Posterior cingulate gyrus (tissue), 11 donors: ENCODE results near the gene SLC25A45.

Experiments
- DNase-seq, 10 donors: peaks; one replicate each; pipeline versions ENCODE4 v3.0.0 to v3.0.0-alpha.2; 2020 to 2021; ENCODE audit warnings: mixed read lengths in 3 of 10
- intact Hi-C: fragments of 100-400 bp; cut with DNase I; formaldehyde crosslinking; loops from one replicate; pipeline ENCODE4 v1.15.1; 2023

SLC25A45 gene, protein sequence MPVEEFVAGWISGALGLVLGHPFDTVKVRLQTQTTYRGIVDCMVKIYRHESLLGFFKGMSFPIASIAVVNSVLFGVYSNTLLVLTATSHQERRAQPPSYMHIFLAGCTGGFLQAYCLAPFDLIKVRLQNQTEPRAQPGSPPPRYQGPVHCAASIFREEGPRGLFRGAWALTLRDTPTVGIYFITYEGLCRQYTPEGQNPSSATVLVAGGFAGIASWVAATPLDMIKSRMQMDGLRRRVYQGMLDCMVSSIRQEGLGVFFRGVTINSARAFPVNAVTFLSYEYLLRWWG

DNA sequence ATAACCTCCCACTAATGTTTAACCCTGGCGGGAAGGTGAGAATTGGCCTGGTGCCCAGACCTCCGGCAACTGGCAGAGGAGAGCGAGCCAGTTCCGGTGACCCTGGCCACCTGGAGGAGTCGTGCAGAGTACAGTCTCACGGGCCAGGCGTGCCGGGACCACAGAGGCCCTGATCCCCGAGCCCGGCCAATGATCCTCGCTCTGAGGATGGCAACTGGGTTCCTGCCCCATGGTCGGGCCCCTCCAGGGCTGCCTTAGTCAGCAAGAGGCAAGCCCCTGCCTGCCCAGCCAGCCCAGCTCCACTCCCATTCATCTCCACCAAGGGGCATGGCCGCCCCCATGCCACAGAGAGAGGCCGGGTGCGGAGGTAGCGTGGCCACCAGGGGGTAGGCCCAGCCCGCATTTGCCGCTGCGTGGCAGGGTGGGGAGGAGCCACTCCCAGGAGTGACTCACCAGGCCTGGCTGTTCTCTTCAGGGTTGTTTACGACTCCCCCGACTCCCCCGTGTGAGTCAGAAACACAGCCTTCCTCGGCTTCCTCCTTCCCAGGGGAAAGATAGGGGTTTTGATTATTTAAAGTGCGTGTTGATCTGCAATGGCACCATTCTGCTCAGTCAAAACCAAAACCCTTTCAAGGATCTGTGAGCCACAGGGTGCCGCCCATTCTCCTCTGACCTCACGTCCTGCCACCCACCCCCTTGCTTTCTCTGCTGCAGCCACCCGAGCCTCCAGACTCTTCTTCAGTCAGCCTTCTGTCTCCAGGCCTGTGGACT is at the start of gene SLC25A45:
SLC25A45 (minus strand) TSS at position 614 of the 771 bp plus-strand sequence. CDS start 695 bp downstream, outside the sequence.
- intact Hi-C loops, result loop anchor here (1.0 to 5.0 kb wide), 2 partner anchors 35 to 128 kb away; no protein-coding TSS in a partner anchor

DNA sequence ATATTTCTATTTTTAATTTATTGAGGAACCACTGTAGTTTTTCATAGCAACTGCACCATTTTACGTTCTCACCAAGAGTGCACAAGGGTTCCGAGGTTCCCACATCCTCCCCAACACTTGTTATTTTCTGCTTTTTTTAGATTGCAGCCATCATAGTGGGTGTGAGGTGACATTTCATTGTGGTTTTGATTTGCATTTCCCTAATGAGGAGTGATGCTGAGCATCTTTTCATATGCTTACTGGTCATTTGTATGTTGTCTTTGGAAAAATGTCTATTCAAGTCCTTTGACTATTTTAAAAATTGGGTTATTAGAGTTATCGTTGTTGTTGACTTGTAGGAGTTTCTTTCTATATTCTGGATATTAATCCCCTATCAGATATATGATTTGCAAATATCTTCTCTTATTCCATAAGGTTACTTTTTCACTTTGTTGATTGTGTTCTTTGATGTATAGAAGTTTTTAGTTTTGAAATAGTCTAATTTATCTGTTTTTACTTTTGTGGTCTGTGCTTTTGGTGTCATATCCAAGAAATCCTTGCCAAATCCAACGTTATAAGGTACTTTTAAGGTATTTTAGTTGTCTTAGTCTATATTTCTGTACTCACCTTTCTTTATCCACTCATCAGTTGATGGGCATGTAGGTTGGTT is 49.1 kb upstream of the SLC25A45 start:
- peak in 1 of 10 donors; percentile 6 for DNase-seq
- intact Hi-C loops, result no loop called here

More for the DNA sequence above, at the start of gene SLC25A45:
- DNase-seq, result peak; percentile 73 to 98 (median 84)

DNA sequence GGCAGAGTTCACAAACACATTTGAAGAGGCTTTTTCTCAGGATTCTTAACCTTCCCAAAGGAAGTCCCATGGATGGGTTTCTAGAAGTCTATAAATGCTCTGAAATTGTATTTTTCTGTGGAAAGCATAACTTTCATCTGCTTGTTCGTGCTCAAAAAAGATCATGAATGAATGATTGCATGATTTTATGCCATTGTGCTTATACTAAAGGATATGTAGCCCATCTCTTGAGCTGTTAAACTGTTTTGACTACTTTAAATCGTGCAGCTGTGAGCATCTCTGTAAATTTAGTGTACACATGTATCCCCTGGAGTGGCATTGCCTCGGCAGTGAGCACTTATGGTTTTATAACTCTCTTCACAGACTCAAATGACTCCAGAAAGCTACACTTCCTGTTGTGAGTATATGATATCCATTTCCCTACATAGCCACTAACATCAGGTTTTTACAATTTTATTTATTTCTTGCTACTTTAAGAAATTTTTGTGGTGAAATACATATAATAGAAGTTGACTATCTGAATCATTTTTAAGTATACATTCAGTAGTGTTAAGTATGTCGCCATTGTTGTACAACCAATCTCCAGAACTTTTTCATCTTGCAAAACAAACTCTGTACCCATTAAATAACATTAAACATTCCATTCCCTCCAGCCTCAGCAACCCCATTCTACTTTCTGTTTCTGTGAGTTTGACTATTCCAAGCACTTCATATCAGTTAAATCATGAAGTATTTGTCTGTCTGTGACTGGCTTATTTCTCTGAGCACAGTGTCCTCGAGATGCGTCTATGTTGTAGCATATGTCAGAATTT is 48.2 kb upstream of the SLC25A45 start:
- peak in 1 of 10 donors; percentile 12 for DNase-seq
- intact Hi-C loops, result no loop called here

DNA sequence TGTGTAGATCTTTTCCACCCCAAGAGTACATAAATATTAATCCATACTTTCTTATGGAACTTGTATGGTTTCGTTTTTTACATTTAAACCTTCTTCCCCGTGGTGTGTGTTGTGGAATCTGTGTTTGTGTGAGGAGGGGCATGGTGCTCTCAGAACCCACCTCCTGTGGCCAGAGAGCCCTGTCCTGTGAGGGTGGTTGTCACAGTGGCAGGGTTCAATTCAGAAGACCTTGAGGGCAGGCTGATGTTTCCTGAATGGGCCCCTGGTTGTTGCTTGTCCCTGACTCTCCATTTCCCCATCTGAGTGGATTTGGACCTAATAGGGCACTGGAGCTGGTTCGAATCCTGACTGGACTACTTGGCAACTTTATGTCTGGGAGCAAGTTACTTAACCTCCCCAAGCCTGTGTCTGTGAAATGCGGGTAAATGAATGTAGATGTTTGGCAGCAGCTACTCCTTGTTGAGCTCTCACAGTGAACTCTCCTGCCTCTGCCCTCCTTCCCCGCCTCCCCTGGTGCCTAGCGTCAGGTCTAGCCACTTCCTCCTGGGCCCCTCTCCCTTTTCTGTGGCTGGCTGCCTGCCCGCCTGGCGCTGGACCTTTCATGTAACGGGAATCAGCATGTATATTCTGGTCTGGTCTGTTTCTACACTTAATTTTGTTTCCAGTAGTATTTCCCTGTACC is 47.4 kb upstream of the SLC25A45 start:
- DNase-seq, result peak in 5 of 10 donors; percentile 32 to 91 (median 73)
- intact Hi-C loops, result no loop called here

DNA sequence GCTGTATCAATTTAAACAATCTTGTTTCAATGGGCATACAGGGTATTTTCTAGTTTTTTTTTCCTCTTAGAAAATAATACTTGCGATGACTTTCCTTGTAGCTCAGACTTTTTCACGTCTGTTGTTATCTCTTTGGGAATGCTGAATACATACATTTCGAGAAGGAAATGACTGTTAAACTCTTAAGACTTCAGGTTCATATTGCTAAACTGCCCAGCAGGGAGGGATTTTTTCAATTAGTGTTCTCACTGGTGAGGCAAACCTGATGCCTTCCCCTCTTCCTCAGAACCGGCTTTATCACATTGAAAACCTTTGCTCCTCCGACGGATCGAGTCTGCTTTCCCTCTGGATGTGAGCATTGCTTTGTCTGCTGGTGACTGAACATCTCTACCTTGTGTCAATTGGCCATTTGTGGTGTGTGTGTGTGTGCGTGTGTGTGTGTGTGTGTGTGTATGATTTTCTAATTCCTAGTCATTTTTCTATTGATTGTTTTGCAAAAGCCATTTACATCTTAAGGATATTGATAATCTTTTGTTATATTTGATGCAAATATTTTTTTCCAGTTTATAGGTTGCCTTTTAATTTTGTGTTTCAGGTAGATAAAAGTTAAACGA is 46.7 kb upstream of the SLC25A45 start:
- intact Hi-C loops, result no loop called here
- DNase-seq, result peak in 2 of 10 donors; percentile 3 to 11

DNA sequence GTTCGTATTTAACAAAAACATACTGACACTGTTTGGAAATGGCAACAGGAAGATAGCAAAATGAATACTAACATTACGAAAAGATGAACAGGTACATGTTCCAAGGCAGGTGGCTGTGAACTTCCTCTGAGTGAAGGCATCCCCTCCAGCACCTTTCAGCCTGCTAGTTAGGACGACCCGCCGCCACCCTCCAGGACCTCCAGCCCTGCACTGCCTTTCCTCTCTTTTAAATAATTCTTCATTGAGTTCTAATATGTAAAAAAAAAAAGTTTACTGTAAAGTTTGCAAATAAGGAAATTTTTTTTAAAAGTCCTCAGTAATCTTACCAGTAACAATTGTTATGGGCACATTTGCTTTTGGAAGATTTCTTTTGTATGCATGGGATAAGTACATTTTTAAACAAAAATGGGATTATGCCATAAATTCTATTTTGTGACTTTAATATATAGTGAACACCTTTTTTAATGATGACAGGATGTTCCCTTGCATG is 46.2 kb upstream of the SLC25A45 start:
- DNase-seq, result peak in 3 of 10 donors; percentile 66 to 86 (median 67)
- intact Hi-C loops, result no loop called here

DNA sequence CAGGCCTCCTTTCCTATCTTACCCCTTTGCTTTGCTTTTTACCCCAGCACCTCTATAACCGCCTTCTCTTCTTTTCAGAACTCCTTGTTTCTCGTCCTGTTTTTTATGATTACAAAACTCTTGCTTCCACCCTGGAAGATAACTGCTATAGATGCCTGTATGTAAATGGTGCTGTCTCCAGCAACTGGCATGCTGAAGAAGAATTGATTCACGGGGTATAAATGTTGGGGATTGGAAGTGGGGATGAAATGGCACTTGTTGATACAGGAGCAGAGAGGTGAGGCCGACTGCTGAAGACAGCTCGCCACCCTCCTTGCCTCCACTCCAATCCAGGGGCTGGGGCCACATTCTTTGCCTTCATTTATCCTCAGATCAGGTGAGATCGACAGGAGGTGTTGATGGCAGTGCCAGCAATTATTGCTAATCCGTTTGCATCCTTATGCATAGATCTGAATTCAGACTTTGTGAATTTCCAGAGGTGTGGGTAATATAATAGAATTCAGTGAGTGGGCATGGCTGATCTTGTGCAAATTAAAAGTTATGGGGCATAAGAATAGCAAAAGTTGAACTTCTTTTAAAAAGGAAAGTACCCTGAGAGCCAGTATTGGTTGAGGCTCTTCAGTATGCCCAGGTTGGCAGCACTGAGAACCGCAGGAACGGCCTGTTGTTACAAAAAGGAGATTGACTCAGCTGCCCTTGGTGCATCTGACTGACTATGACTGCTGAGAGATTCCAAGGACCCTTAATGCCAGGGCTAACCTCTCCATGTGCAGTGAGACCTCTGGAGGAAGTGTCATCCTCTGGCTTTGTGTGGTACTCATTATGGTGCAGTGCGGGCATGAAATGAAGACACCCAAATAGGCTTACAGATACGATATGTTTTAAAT is 45.5 kb upstream of the SLC25A45 start:
- intact Hi-C loops, result no loop called here
- peak in 4 of 10 donors; percentile 30 to 68 (median 52) for DNase-seq

DNA sequence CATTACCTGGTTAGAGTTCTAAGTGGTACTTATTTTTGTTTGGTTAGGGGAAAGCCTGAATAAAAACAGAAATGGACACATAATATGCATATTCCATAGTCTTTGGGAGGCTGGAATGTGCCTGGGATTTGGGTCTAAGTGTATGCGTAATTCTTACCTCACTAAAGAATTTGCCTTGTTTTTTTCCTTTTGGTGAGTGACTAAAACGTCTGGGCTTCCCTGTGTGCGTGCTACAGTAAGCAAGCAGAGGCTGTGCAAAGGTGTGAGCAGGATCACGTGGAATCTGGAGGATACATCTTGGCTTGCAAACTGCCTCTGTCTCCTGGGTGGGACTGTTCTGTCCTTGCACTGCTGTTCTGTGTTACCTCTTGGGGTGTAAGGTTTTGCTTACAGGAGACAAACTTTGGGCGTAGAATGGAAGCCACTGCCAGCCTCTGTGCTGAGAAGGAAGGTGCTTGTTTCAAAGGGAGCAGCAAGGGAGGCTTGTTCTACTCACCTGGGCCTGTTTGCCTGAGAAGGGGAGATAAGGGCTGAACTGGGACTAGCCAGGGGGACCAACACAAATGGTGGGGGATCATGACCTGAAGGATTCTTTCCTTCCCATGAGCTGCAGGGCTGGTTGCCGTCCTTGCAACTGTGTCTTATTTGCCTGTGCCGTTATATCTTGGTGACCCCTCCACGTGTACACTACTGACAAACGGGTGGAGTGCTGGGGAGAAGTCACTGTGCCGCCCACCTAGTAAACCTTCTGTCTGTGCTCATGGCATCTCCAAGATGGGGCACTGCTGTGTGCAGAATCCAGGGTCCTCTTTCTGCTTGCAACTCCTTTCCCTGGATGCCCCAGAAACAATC is 44.6 kb upstream of the SLC25A45 start:
- DNase-seq, result peak in 4 of 10 donors; percentile 29 to 85 (median 62)
- intact Hi-C loops, result no loop called here

DNA sequence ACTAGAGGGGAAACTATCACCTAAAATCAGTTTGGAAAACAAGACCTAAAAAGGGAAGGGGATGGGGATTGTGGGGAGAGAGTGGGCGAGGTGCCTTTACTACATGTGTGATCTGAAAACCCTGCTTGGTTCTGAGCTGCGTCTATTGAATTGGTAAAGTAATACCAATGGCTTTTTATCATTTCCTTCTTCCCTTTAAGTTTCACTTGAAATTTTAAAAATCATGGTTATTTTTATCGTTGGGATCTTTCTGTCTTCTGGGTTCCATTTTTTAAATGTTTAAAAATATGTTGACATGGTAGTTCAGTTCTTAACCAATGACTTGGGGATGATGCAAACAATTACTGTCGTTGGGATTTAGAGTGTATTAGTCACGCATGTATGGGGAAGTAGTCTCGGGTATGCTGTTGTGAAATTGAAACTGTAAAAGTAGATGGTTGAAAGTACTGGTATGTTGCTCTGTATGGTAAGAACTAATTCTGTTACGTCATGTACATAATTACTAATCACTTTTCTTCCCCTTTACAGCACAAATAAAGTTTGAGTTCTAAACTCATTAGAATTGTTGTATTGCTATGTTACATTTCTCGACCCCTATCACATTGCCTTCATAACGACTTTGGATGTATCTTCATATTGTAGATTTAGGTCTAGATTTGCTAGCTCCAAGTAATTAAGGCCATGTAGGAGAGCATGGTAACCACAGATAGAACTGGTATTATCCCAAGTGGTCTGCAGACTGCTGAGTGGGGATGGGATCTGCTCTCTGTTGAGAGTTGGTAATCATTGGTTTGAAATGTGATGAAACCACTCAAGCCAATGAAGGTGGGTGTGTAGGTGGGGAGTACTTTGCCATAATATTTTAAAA is 43.8 kb upstream of the SLC25A45 start:
- peak in 1 of 10 donors; percentile 6 for DNase-seq
- intact Hi-C loops, result no loop called here

DNA sequence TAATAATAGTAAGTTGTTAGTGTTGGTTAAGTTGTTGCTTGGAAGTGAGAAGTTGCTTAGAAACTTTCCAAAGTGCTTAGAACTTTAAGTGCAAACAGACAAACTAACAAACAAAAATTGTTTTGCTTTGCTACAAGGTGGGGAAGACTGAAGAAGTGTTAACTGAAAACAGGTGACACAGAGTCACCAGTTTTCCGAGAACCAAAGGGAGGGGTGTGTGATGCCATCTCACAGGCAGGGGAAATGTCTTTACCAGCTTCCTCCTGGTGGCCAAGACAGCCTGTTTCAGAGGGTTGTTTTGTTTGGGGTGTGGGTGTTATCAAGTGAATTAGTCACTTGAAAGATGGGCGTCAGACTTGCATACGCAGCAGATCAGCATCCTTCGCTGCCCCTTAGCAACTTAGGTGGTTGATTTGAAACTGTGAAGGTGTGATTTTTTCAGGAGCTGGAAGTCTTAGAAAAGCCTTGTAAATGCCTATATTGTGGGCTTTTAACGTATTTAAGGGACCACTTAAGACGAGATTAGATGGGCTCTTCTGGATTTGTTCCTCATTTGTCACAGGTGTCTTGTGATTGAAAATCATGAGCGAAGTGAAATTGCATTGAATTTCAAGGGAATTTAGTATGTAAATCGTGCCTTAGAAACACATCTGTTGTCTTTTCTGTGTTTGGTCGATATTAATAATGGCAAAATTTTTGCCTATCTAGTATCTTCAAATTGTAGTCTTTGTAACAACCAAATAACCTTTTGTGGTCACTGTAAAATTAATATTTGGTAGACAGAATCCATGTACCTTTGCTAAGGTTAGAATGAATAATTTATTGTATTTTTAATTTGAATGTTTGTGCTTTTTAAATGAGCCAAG is 42.9 kb upstream of the SLC25A45 start:
- DNase-seq, result peak in 3 of 10 donors; percentile 22 to 78 (median 36)
- intact Hi-C loops, result no loop called here

DNA sequence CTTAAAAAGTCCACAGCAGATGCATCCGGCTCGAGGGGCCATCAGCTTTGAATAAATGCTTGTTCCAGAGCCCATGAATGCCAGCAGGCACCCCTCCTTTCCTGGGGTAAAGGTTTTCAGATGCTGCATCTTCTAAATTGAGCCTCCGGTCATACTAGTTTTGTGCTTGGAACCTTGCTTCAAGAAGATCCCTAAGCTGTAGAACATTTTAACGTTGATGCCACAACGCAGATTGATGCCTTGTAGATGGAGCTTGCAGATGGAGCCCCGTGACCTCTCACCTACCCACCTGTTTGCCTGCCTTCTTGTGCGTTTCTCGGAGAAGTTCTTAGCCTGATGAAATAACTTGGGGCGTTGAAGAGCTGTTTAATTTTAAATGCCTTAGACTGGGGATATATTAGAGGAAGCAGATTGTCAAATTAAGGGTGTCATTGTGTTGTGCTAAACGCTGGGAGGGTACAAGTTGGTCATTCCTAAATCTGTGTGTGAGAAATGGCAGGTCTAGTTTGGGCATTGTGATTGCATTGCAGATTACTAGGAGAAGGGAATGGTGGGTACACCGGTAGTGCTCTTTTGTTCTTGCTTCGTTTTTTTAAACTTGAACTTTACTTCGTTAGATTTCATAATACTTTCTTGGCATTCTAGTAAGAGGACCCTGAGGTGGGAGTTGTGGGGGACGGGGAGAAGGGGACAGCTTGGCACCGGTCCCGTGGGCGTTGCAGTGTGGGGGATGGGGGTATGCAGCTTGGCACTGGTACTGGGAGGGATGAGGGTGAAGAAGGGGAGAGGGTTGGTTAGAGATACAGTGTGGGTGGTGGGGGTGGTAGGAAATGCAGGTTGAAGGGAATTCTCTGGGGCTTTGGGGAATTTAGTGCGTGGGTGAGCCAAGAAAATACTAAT is 42.0 kb upstream of the SLC25A45 start:
- intact Hi-C loops, result no loop called here
- DNase-seq, result peak in 4 of 10 donors; percentile 11 to 77 (median 54)

DNA sequence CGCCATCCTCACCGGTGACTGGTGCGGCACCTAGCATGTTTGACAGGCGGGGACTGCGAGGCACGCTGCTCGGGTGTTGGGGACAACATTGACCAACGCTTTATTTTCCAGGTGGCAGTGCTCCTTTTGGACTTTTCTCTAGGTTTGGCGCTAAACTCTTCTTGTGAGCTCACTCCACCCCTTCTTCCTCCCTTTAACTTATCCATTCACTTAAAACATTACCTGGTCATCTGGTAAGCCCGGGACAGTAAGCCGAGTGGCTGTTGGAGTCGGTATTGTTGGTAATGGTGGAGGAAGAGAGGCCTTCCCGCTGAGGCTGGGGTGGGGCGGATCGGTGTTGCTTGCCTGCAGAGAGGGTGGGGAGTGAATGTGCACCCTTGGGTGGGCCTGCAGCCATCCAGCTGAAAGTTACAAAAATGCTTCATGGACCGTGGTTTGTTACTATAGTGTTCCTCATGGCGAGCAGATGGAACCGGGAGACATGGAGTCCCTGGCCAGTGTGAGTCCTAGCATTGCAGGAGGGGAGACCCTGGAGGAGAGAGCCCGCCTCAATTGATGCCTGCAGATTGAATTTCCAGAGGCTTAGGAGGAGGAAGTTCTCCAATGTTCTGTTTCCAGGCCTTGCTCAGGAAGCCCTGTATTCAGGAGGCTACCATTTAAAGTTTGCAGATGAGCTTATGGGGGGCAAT is 41.2 kb upstream of the SLC25A45 start:
- intact Hi-C loops, result loop anchor here (2.0 kb wide), 1 partner anchor 53 kb away; no protein-coding TSS in a partner anchor

More for the DNA sequence above, 41.2 kb upstream of the SLC25A45 start:
- DNase-seq, result peak in 3 of 10 donors; percentile 11 to 50 (median 50)
